Measurements from ENCODE around the gene GORASP2. TPM values are rescaled to one million over a fixed set of nuclear protein-coding genes. Genes with fewer than 3 reads are reported as not detected.

The GORASP2 gene
- total RNA-seq, 1 experiment from 2014 or later = 143 TPM

DNA sequence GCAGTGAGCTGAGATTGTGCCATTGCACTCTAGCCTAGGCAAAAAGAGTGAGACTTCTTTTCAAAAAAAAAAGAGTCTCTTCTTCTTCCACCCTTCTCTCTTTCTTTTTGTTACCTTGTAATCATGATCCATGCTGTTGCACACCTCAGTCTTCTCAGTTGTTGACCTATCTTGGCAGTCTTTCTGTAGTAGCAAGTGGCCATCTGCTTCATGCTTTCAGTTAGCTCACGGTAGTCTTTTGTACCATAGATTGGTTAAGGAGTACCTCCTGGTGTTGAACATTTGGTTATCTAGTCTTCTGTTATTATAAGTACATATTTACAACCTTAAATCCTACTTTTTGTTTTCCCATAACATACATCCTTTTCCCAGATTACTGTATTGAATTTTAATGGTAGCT, 3.1 kb downstream of the GORASP2 start:
- peaks cover 58% of the 10 kb centered on the region for H3K36me3 Mint-ChIP-seq (ENCODE audit: insufficient read depth, unreplicated experiment)
- H3K4me3 Mint-ChIP-seq (ENCODE audit: unreplicated experiment) = no peak overlapping the region
- no peaks in the 10 kb centered on the region; the same call in 1 of the 2 replicates for H3K36me3 ChIP-seq (ENCODE audit: control insufficient read depth, insufficient read depth, low read length)
- H3K27me3 Mint-ChIP-seq (ENCODE audit: insufficient read depth, unreplicated experiment) = no peaks in the 10 kb centered on the region
- ChIA-PET POLR2A (no interaction called here), CTCF (no interaction called here)
- H3K4me3 ChIP-seq (ENCODE audit: low read depth, low read length) = no peak overlapping the region
- TF ChIP-seq, protein P1, sequence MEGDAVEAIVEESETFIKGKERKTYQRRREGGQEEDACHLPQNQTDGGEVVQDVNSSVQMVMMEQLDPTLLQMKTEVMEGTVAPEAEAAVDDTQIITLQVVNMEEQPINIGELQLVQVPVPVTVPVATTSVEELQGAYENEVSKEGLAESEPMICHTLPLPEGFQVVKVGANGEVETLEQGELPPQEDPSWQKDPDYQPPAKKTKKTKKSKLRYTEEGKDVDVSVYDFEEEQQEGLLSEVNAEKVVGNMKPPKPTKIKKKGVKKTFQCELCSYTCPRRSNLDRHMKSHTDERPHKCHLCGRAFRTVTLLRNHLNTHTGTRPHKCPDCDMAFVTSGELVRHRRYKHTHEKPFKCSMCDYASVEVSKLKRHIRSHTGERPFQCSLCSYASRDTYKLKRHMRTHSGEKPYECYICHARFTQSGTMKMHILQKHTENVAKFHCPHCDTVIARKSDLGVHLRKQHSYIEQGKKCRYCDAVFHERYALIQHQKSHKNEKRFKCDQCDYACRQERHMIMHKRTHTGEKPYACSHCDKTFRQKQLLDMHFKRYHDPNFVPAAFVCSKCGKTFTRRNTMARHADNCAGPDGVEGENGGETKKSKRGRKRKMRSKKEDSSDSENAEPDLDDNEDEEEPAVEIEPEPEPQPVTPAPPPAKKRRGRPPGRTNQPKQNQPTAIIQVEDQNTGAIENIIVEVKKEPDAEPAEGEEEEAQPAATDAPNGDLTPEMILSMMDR (IDR thresholded peaks at IDR 0.05; ENCODE audit: insufficient read depth in 1 of 2, low read depth in 1 of 2, low read length in 1 of 2, severe bottlenecking in 1 of 2, unreplicated experiment in 1 of 2) = no peak
- no TSS peak for BruUV-seq (replicated peaks)
- no peak overlapping the region for H3K27ac Mint-ChIP-seq (ENCODE audit: unreplicated experiment)
- peaks cover 21% of the 10 kb centered on the region for H3K4me1 ChIP-seq
- peaks cover 3% of the 10 kb centered on the region for H3K9me3 Mint-ChIP-seq (ENCODE audit: unreplicated experiment)
- H3K9me3 ChIP-seq = 0 out of 2 replicates have a peak, but pooled peaks cover 3% of the 10 kb centered on the region
- no peaks in the 10 kb centered on the region for H3K27me3 ChIP-seq (replicated peaks; ENCODE audit: control insufficient read depth, insufficient read depth, low read length)
- intact Hi-C loops (cut with micrococcal nuclease; ENCODE audit: unreplicated experiment) = no loop called here
- peaks cover 20% of the 10 kb centered on the region for H3K4me1 Mint-ChIP-seq (ENCODE audit: low read depth, unreplicated experiment)
- DNase-seq = no peak

DNA sequence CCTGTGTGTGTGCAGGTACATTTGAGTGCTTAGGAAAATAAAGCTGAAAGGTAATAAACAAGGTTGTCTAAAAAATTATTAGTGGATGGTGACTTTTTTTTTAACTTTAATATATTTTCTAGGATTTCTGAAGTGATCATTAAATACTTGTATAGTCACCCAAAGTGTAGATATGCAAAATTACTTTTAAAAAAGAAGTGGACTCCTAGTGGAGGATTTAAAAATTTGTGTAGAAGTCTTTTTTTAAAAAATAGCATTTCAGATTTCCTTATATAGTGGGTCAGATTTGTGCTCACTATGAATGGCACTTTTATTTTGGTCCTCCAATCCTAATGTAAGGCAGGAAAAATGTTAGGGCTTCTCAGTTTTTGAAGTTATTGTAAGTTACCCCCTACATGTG, 3.9 kb downstream of the GORASP2 start:
- TF ChIP-seq, protein P1 (IDR thresholded peaks at IDR 0.05; ENCODE audit: insufficient read depth in 1 of 2, low read depth in 1 of 2, low read length in 1 of 2, severe bottlenecking in 1 of 2, unreplicated experiment in 1 of 2) = no peak
- DNase-seq = no peak
- POLR2A ChIA-PET = no interaction called here
- peaks cover 63% of the 10 kb centered on the region for H3K36me3 Mint-ChIP-seq (ENCODE audit: insufficient read depth, unreplicated experiment)
- Histone ChIP-seq H3K4me3 (ENCODE audit: low read depth, low read length) (no peak overlapping the region), H3K4me1 (peaks cover 16% of the 10 kb centered on the region), H3K9me3 (no peaks in the 10 kb centered on the region), H3K36me3 (ENCODE audit: control insufficient read depth, insufficient read depth, low read length) (no peaks in the 10 kb centered on the region; the same call in 1 of the 2 replicates), H3K27me3 (replicated peaks; ENCODE audit: control insufficient read depth, insufficient read depth, low read length) (no peaks in the 10 kb centered on the region)
- no peak overlapping the region for H3K27ac Mint-ChIP-seq (ENCODE audit: unreplicated experiment)
- no peak overlapping the region for H3K4me3 Mint-ChIP-seq (ENCODE audit: unreplicated experiment)
- CTCF ChIA-PET = no interaction called here
- H3K4me1 Mint-ChIP-seq (ENCODE audit: low read depth, unreplicated experiment) = peaks cover 18% of the 10 kb centered on the region
- no peaks in the 10 kb centered on the region for H3K27me3 Mint-ChIP-seq (ENCODE audit: insufficient read depth, unreplicated experiment)
- intact Hi-C loops (cut with micrococcal nuclease; ENCODE audit: unreplicated experiment) = no loop called here
- no peaks in the 10 kb centered on the region for H3K9me3 Mint-ChIP-seq (ENCODE audit: unreplicated experiment)
- BruUV-seq (replicated peaks) = no TSS peak

DNA sequence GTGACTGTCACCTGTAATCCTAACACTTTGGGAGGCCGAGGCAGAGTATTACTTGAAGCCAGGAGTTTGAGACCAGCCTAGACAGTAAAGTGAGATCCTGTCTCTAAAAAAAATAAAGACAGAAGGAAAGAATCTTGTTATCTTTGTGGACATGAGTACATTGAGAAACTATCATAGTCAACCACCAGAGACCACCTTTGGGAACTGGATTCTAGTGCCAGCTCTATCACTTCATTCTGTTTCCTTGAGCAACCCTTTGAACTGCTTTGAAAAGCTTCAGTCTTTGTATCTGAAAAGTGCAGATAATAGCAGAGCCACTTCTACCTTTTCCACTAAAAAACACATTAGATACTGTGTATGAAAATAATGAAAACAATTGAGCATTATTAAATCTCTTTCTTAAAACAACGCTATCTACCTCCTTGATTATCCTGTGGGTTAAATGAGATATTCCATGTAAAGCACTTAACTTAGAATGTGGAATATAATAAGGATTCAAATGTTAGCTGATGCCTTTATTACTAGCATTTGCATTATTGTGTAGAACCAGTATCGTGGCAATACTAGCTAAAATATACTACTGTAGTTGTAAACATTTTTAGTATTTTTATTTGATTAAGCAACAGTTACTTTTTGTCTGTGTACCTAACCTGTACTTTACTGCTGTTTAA, 8.8 kb downstream of the GORASP2 start:
- intact Hi-C loops (cut with micrococcal nuclease; ENCODE audit: unreplicated experiment) = no loop called here
- H3K9me3 Mint-ChIP-seq (ENCODE audit: unreplicated experiment) = no peaks in the 10 kb centered on the region
- POLR2A ChIA-PET = no interaction called here
- no peak for DNase-seq
- H3K27me3 ChIP-seq (replicated peaks; ENCODE audit: control insufficient read depth, insufficient read depth, low read length) = no peaks in the 10 kb centered on the region
- BruUV-seq (replicated peaks) = no TSS peak
- no peaks in the 10 kb centered on the region for H3K4me1 ChIP-seq
- peaks cover 59% of the 10 kb centered on the region for H3K36me3 Mint-ChIP-seq (ENCODE audit: insufficient read depth, unreplicated experiment)
- CTCF ChIA-PET = no interaction called here
- no peaks in the 10 kb centered on the region for H3K4me1 Mint-ChIP-seq (ENCODE audit: low read depth, unreplicated experiment)
- H3K4me3 ChIP-seq (ENCODE audit: low read depth, low read length) = no peak overlapping the region
- H3K9me3 ChIP-seq = no peaks in the 10 kb centered on the region
- no peaks in the 10 kb centered on the region; the same call in 1 of the 2 replicates for H3K36me3 ChIP-seq (ENCODE audit: control insufficient read depth, insufficient read depth, low read length)
- H3K4me3 Mint-ChIP-seq (ENCODE audit: unreplicated experiment) = no peak overlapping the region
- no peaks in the 10 kb centered on the region for H3K27me3 Mint-ChIP-seq (ENCODE audit: insufficient read depth, unreplicated experiment)
- TF ChIP-seq, protein P1 (IDR thresholded peaks at IDR 0.05; ENCODE audit: insufficient read depth in 1 of 2, low read depth in 1 of 2, low read length in 1 of 2, severe bottlenecking in 1 of 2, unreplicated experiment in 1 of 2) = no peak
- H3K27ac Mint-ChIP-seq (ENCODE audit: unreplicated experiment) = no peak overlapping the region

Measured in Caco-2 (cell line).